ENCODE data around the gene USP50. TPM values are rescaled to one million over a fixed set of nuclear protein-coding genes. Genes with fewer than 3 reads are reported as not detected.
A peak's percentile ranks its signal among the peaks of the same experiment; 100 is the strongest.

USP50 gene
- total RNA-seq (not detected in 2 replicates), polyA plus RNA-seq (not detected in 2 replicates), polyA minus RNA-seq (not detected in 2 replicates), Bru-seq, nascent RNA (percentile 33 among the genes with signal in this experiment), BruChase-seq, experiment 1, labeled RNA remaining after a 6-hour chase (percentile 48 among the genes with signal in this experiment), BruChase-seq, experiment 2, labeled RNA remaining after a 2-hour chase (percentile 38 among the genes with signal in this experiment)
- not detected in 2 replicates for polyA plus RNA-seq (2011; cell fraction: cytosol; rRNA removed)
- polyA plus RNA-seq (2011; cell fraction: nucleus; rRNA removed): 0.40 TPM in 1 of 2 replicates, not detected in the other
- polyA plus RNA-seq (2012): not detected in 2 replicates
- polyA minus RNA-seq (2011; cell fraction: cytosol; rRNA and poly(A)+ RNA removed): not detected
- 0.77 and 1.0 TPM in 2 replicates for polyA minus RNA-seq (2011; cell fraction: nucleus; rRNA and poly(A)+ RNA removed)
- long read RNA-seq: 0 reads

- no peaks in the 10 kb centered on the region for H4K20me1 ChIP-seq (replicated peaks; ENCODE audit: control insufficient read depth, extremely low read depth, insufficient read depth, low read length)
- H3K27ac ChIP-seq (ENCODE audit: insufficient read depth, low read depth, low read length): no peak within 1 kb of the TSS
- no peak for TF ChIP-seq POLR2AphosphoS5 (IDR thresholded peaks at IDR 0.05; ENCODE audit: insufficient read depth, low read depth, low read length)
- no peak for TF ChIP-seq EZH2 (IDR thresholded peaks at IDR 0.05; ENCODE audit: borderline replicate concordance, low read depth, low read length, severe bottlenecking)
- TF ChIP-seq JUN (IDR thresholded peaks at IDR 0.05; ENCODE audit: borderline replicate concordance, insufficient read depth, insufficient read length, low read depth): no peak
- no peak for TF ChIP-seq FOS (IDR thresholded peaks at IDR 0.05; ENCODE audit: borderline replicate concordance, insufficient read depth, low read length)
- no peak for TF ChIP-seq CTCF (IDR thresholded peaks at IDR 0.05; ENCODE audit: extremely low read depth in 1 of 2, insufficient read depth in 1 of 2, low read depth in 1 of 2, low read length in 2 of 2)
- no peak for TF ChIP-seq GATA2 (IDR thresholded peaks at IDR 0.05; ENCODE audit: insufficient read depth, insufficient read length, low read depth, low read length)
- no peak for TF ChIP-seq MAX (IDR thresholded peaks at IDR 0.05; ENCODE audit: insufficient read depth, insufficient read length)
- TF ChIP-seq POLR2A (IDR thresholded peaks at IDR 0.05; ENCODE audit: low read depth, low read length): no peak
- TF ChIP-seq MYC (IDR thresholded peaks at IDR 0.05; ENCODE audit: low read depth, low read length): no peak
- DNase-seq (ENCODE audit: low read depth, low spot score): no peak
- no TSS peak for BruUV-seq (replicated peaks)
- no peak within 1 kb of the TSS for H2AFZ ChIP-seq (ENCODE audit: low read depth, low read length)
- H3K4me2 ChIP-seq (ENCODE audit: insufficient read depth, low read length): no peak within 1 kb of the TSS
- H3K9ac ChIP-seq (replicated peaks; ENCODE audit: extremely low read depth, insufficient read depth, low read length): no peak within 1 kb of the TSS
- dilution Hi-C loops (cut with MboI; ENCODE audit: extremely low pct_ligation_motif_present, low sequenced_read_pairs): no loop called here
- H3K9me1 ChIP-seq (replicated peaks; ENCODE audit: control insufficient read depth, extremely low read depth, insufficient read depth, low read length): no peaks in the 10 kb centered on the region
- no peaks in the 10 kb centered on the region for H3K79me2 ChIP-seq (ENCODE audit: control insufficient read depth, insufficient read depth, low read length)
- no peaks in the 10 kb centered on the region for H3K4me1 ChIP-seq (ENCODE audit: control insufficient read depth, extremely low read depth, insufficient read depth, low read length)
- POLR2A ChIA-PET: no interaction called here
- no peak for FAIRE-seq
- H3K9me3 ChIP-seq (replicated peaks; ENCODE audit: control insufficient read depth, insufficient read depth, low read length): no peaks in the 10 kb centered on the region
- H3K36me3 ChIP-seq (ENCODE audit: control insufficient read depth in 2 of 2, extremely low read depth in 1 of 2, insufficient read depth in 2 of 2, low read length in 2 of 2): no peaks in the 10 kb centered on the region
- no peak within 1 kb of the TSS for H3K4me3 ChIP-seq (replicated peaks in 1 of 3; ENCODE audit: insufficient read depth in 1 of 3, low read depth in 1 of 3, low read length in 3 of 3)
- CTCF ChIA-PET: no interaction called here
- intact Hi-C loops (cut with micrococcal nuclease): no loop called here
- no peaks in the 10 kb centered on the region for H3K27me3 ChIP-seq (ENCODE audit: control insufficient read depth in 2 of 2, insufficient read depth in 2 of 2, low read length in 2 of 2)
These were observed at the start of gene USP50 for GRCh38 chr15:50546566-50546965. USP50 (minus strand) TSS chr15:50546666; CDS start chr15:50546525, 141 bp downstream.
